PC-9 (cell line): ENCODE data around the gene IGF2R. TPM values are rescaled to one million over a fixed set of nuclear protein-coding genes. Genes with fewer than 3 reads are reported as not detected.

Experiments
- BruUV-seq: library from RNA; stranded (reverse); fragments of 400-500 nt; replicated peaks from 2 replicates; lab custom pipeline; 2021; lab: Mats Ljungman, UMichigan
- CTCF ChIA-PET: fragments of 300-600 bp; sonication (Branson Sonifier 250); formaldehyde crosslinking; loops from one replicate; lab custom pipeline; 2022; ENCODE audit warnings: antibody characterized with exemption; lab: Charles Lee
- POLR2A ChIA-PET: fragments of 300-600 bp; sonication (Branson Sonifier 250); formaldehyde crosslinking; loops from one replicate; lab custom pipeline; 2022; ENCODE audit warnings: antibody characterized with exemption; ENCODE audit not compliant: unreplicated experiment; lab: Charles Lee
- DNase-seq, 2 experiments: peaks; one replicate each; pipeline versions ENCODE4 v3.0.0 to v3.0.0-alpha.2; 2015 to 2022; ENCODE audit warnings: mixed read lengths in 1 of 2
- H2AFZ ChIP-seq: fragments of 200-600 bp; sonication (generic); 2 replicates; pipeline ENCODE4 v1.8.1; 2017; ENCODE audit warnings: antibody characterized with exemption
- H3F3A ChIP-seq: fragments of 200-600 bp; sonication (generic); 2 replicates; pipeline ENCODE4 v1.8.1; 2017; ENCODE audit warnings: antibody characterized with exemption, mild to moderate bottlenecking, low read depth; ENCODE audit not compliant: insufficient read depth
- H3K27ac ChIP-seq: fragments of 200-600 bp; sonication (generic); 2 replicates; pipeline ENCODE4 v1.6.1; 2016; ENCODE audit warnings: mixed run types
- H3K27me3 ChIP-seq: fragments of 200-600 bp; sonication (generic); 2 replicates; pipeline ENCODE4 v1.6.1; 2016; ENCODE audit warnings: low read depth, mixed run types; ENCODE audit not compliant: insufficient read depth
- H3K36me3 ChIP-seq: fragments of 200-600 bp; sonication (generic); 2 replicates; pipeline ENCODE4 v1.6.1; 2016; ENCODE audit warnings: low read depth, mixed run types
- H3K4me1 ChIP-seq: fragments of 200-600 bp; sonication (generic); replicated peaks from 2 replicates; pipeline ENCODE4 v1.6.1; 2016; ENCODE audit warnings: mixed run types; ENCODE audit not compliant: insufficient read depth
- H3K4me2 ChIP-seq: fragments of 200-600 bp; sonication (generic); 2 replicates; pipeline ENCODE4 v1.6.1; 2017; ENCODE audit warnings: mixed run types
- H3K4me3 ChIP-seq: fragments of 200-600 bp; sonication (generic); 2 replicates; pipeline ENCODE4 v1.6.1; 2016; ENCODE audit warnings: mixed run types
- H3K79me2 ChIP-seq: fragments of 200-600 bp; sonication (generic); 2 replicates; pipeline ENCODE4 v1.6.1; 2017; ENCODE audit warnings: low read depth, mixed run types
- H3K9me2 ChIP-seq: fragments of 200-600 bp; sonication (generic); 2 replicates; pipeline ENCODE4 v1.8.1; 2017; ENCODE audit warnings: mild to moderate bottlenecking; ENCODE audit not compliant: insufficient read depth
- H3K9me3 ChIP-seq: fragments of 200-600 bp; sonication (generic); 2 replicates; pipeline ENCODE4 v1.8.1; 2016; ENCODE audit warnings: low read depth; ENCODE audit not compliant: insufficient read depth
- H4K20me1 ChIP-seq: fragments of 200-600 bp; sonication (generic); 2 replicates; pipeline ENCODE4 v1.8.1; 2017; ENCODE audit not compliant: insufficient read depth
- EZH2 ChIP-seq: fragments of 200-600 bp; sonication (generic); IDR thresholded peaks from 2 replicates; pipeline ENCODE4 v1.8.0; 2017; ENCODE audit warnings: antibody characterized with exemption, low read depth
- intact Hi-C: fragments of 100-400 bp; cut with micrococcal nuclease; formaldehyde crosslinking; loops from one replicate; pipeline ENCODE4 v1.10.0; 2022; ENCODE audit not compliant: unreplicated experiment
- total RNA-seq: library from RNA; stranded (reverse); gene quantifications from 2 replicates; pipeline ENCODE4 v1.2.3, GENCODE V29; 2021
- TF ChIP-seq, protein P1 (sequence below): fragments of 200-600 bp; sonication (generic); conservative IDR thresholded peaks from 2 replicates; pipeline ENCODE4 v1.6.1; 2017; ENCODE audit warnings: mixed run types, antibody characterized with exemption, mild to moderate bottlenecking, moderate library complexity

The IGF2R gene
- total RNA-seq, 1 experiment from 2014 or later = 53.1 TPM

DNA sequence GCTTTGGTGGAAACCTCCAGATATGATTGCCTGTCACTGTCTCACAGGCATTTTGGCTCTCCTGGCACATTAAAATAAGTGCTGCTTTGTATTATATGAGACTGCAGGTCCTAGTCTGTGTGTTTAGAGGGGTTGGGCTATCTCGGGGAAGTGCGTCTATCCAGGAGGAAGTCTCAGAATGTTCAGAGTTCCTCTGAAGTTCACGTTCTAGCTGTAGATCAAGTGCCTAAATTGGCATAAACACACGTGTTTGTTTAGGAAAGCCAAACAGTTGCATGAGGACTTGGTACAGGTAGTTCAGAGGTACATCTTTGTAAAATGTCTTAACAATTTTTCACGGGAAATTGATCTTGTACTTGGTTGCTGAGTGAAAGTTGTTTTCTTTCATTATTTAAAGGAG is 116.3 kb downstream of the IGF2R start:
- TF ChIP-seq EZH2 = no peak
- TF ChIP-seq, protein P1, sequence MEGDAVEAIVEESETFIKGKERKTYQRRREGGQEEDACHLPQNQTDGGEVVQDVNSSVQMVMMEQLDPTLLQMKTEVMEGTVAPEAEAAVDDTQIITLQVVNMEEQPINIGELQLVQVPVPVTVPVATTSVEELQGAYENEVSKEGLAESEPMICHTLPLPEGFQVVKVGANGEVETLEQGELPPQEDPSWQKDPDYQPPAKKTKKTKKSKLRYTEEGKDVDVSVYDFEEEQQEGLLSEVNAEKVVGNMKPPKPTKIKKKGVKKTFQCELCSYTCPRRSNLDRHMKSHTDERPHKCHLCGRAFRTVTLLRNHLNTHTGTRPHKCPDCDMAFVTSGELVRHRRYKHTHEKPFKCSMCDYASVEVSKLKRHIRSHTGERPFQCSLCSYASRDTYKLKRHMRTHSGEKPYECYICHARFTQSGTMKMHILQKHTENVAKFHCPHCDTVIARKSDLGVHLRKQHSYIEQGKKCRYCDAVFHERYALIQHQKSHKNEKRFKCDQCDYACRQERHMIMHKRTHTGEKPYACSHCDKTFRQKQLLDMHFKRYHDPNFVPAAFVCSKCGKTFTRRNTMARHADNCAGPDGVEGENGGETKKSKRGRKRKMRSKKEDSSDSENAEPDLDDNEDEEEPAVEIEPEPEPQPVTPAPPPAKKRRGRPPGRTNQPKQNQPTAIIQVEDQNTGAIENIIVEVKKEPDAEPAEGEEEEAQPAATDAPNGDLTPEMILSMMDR = no peak
- intact Hi-C loops = loop anchor here (5.0 kb wide), 1 partner anchor 372 kb away; no protein-coding TSS in a partner anchor
- Histone ChIP-seq H3K36me3 (peaks cover 12% of the 10 kb centered on the region), H3K4me1 (no peaks in the 10 kb centered on the region), H3K4me3 (no peak overlapping the region), H3K27me3 (no peaks in the 10 kb centered on the region), H3K9me2 (no peaks in the 10 kb centered on the region), H3K9me3 (no peaks in the 10 kb centered on the region), H3K27ac (no peak overlapping the region), H3K79me2 (no peaks in the 10 kb centered on the region), H4K20me1 (no peaks in the 10 kb centered on the region), H3K4me2 (no peak overlapping the region), H2AFZ (no peak overlapping the region), H3F3A (no peaks in the 10 kb centered on the region)
- no TSS peak for BruUV-seq
- CTCF ChIA-PET = interaction anchor here (1.1 kb wide), 1 partner anchor 370 kb away, joined by 3 read pairs; no protein-coding TSS in a partner anchor
- DNase-seq = no peak
- POLR2A ChIA-PET = no interaction called here

DNA sequence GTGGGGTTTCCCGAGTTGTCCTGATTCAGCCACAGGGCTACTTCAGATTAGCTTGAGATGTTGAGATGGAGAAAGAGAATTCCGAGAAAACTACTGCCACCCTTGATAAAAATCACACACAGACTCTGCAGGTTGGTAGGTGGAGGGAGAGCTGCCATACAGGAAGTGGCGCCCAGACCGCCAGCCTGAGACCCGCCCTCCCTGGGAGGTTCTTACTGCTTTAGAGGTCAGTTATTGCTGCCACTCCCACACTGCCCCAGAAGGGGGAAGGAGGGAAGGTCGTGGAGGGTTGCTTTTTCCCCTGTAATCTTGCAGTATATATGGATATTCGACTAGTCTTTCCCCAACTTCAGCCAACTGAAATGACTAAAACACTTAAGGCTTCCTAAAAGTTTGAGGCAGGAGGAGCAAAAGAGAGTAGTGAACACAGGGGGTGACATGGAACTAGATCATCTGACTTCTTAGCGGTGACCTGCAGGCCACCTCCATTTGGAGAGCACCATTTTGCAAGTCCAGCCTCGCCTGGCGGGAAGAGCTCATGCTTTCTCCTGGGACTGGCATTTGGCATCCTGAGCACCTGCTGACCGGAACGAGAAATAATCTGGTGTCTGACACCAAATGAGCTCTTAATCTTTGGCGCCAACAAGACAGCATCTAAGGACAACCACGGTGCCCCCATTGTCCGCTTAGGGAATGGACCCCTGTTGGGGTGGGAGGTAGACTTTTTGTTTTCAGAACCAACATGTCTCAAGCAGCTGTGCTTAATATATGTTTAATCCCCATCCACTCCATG is 117.0 kb downstream of the IGF2R start:
- POLR2A ChIA-PET = no interaction called here
- no peak overlapping the region for H3K27ac ChIP-seq
- CTCF ChIA-PET = interaction anchor here (0.6 to 1.1 kb wide), 2 partner anchors 222 to 370 kb away, joined by 3 read pairs; no protein-coding TSS in a partner anchor
- no TSS peak for BruUV-seq
- H4K20me1 ChIP-seq = no peaks in the 10 kb centered on the region
- H3K9me3 ChIP-seq = no peaks in the 10 kb centered on the region
- H3K4me2 ChIP-seq = no peak overlapping the region
- H3F3A ChIP-seq = no peaks in the 10 kb centered on the region
- no peaks in the 10 kb centered on the region for H3K27me3 ChIP-seq
- H3K79me2 ChIP-seq = no peaks in the 10 kb centered on the region
- H2AFZ ChIP-seq = no peak overlapping the region
- no peaks in the 10 kb centered on the region for H3K9me2 ChIP-seq
- no peak for DNase-seq
- H3K4me1 ChIP-seq = no peaks in the 10 kb centered on the region
- no peak overlapping the region for H3K4me3 ChIP-seq
- peaks cover 14% of the 10 kb centered on the region for H3K36me3 ChIP-seq
- intact Hi-C loops = loop anchor here (5.0 kb wide), 1 partner anchor 371 kb away; no protein-coding TSS in a partner anchor
- TF ChIP-seq, protein P1 = no peak
- no peak for TF ChIP-seq EZH2

DNA sequence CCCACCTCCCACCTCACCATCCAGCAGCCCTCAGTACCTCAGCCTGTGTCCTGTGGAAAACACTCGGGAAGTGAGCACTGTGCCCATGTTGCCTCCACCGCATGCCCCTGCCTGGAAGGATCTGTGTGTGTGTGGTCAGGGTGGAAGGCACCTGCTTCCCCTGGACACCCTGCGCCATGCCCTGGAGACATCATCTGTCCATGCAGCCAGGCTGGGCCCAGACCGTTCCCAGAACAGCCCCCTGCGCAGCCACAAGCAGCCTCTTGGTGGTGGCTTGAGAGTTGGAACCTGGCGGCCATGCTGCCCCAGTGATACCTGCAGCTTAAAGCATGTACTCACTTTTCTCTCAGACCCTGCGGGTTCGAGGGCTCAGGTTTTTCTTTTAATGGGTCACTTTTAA is 117.9 kb downstream of the IGF2R start:
- H2AFZ ChIP-seq = no peak overlapping the region
- H3K79me2 ChIP-seq = no peaks in the 10 kb centered on the region
- intact Hi-C loops = loop anchor here (5.0 kb wide), 1 partner anchor 371 kb away; no protein-coding TSS in a partner anchor
- TF ChIP-seq EZH2 = no peak
- TF ChIP-seq, protein P1 = no peak
- DNase-seq = no peak
- no peak overlapping the region for H3K4me3 ChIP-seq
- no TSS peak for BruUV-seq
- POLR2A ChIA-PET = no interaction called here
- no peak overlapping the region for H3K27ac ChIP-seq
- CTCF ChIA-PET = no interaction called here
- H4K20me1 ChIP-seq = no peaks in the 10 kb centered on the region
- no peaks in the 10 kb centered on the region for H3K9me3 ChIP-seq
- H3K27me3 ChIP-seq = no peaks in the 10 kb centered on the region
- H3F3A ChIP-seq = no peaks in the 10 kb centered on the region
- no peak overlapping the region for H3K4me2 ChIP-seq
- H3K4me1 ChIP-seq = no peaks in the 10 kb centered on the region
- no peaks in the 10 kb centered on the region for H3K9me2 ChIP-seq
- peaks cover 14% of the 10 kb centered on the region for H3K36me3 ChIP-seq
